Forelimb muscle (tissue), 1 donor: Measurements from ENCODE around the gene SIK3. TPM values are rescaled to one million over a fixed set of nuclear protein-coding genes. Genes with fewer than 3 reads are reported as not detected.
"Not testable (repeated sequence)": the region's sequence is repeated elsewhere in the genome, so short reads cannot be mapped to it uniquely, and the experiment has no call there.

ENCODE experiments used
- DNase-seq: peaks from one replicate; pipeline ENCODE4 v3.0.0-alpha.2; 2013; ENCODE audit warnings: low read depth
- polyA plus RNA-seq: library from polyadenylated mRNA; unstranded; fragments of 120-200 nt; gene quantifications from one replicate; pipeline ENCODE4 v1.2.1, GENCODE V29; 2013; ENCODE audit not compliant: insufficient read length

The SIK3 gene
- polyA plus RNA-seq, 1 donor, result 36.5 TPM

GRCh38 chr11:117045956-117046355, 52.3 kb downstream of the SIK3 start:
- no peak for DNase-seq

GRCh38 chr11:117045196-117045595, 53.0 kb downstream of the SIK3 start:
- no peak for DNase-seq

GRCh38 chr11:117044287-117045035, 53.8 kb downstream of the SIK3 start:
- DNase-seq, result no peak

DNA sequence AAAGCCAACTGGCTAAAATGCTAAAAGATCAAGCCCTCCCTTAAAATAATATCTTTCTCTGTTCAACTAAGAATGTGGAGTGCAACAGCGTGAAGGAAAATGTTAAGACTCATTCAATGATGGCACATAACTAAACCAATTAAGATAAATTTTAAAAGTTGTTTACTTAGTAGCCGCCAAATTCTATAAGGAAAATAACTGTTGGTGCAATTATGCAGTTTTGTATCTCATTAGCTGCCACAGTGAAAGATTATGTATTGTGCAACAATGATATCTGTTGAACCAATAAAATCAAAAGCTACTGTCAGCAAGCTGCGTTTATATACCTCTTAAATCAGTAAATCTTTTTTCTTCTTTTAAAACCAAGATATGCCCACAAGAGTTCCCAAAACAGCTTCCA, 55.5 kb downstream of the SIK3 start:
- no peak for DNase-seq

DNA sequence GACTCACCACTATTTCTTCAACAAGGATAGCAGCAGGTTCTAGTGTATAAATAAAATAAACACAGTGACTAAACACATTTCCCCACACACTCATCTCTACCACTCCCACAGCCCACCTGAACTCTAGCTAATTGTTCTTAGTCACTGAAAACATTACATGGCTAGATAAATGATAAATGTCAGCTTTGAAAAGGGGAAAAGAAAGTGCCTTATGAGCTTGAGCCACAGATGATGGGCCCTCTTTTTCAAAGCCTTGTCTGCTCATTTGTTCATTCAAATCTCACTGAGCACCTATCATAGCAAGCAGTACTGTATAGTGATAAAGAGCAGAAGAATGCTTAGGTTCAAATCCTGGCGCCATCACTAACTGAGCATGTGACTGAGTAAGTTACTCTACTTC, 58.3 kb downstream of the SIK3 start:
- no peak for DNase-seq

DNA sequence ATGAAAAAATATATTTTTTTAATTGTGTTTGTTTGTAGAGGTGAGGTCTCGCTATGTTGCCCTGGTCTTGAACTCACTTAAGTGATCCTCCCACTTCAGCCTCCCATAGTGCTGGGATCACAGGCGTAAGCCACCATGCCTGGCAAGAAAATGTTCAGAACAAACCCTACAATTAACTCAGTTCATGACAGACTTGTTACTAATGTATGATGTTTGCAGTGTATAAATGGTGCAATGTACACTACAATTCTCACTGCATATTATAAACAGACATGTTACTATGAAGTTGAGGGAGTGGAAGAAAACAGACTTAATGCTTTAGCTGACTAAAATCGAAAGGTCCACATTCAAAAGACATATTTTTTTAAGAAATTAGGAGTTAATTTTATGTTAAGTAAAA, 59.0 kb downstream of the SIK3 start:
- no peak for DNase-seq

DNA sequence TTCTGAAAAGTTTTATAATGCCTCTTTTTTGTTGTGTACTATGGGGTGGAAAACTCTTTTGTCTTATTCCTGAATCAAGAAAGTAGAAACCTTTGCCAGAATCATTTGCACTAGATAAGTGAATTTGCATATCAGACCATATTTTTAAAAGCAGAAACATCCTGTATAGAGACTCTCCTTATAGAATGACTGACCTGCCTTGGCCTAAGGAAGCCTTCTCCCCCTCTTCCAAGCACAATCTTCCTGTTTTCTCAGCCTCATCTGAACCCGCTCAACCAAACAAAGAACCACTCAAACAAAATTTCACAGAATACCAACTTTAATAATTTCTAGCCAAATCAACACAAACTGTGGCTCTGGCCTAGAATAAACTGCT, 60.3 kb downstream of the SIK3 start:
- no peak for DNase-seq

GRCh38 chr11:117037279-117037974, 60.8 kb downstream of the SIK3 start:
- DNase-seq, result no peak

DNA sequence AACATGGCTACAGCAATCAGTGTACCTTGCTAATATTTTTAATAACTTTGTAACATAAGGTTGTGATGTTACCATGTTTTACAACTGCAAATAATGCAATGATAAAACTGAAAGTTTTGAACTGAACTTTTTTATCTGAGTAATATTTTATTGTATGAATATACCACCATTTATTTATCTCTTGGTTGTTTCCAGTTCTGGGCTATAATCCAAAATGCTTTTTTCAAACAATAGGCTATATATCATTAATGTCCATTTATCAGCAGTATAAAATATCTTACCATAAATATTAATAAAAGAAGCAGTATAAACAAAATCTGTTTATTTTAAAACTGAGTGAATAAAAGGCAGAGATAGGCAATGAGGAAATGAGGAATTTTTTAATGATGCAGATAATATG, 63.3 kb downstream of the SIK3 start:
- no peak for DNase-seq

DNA sequence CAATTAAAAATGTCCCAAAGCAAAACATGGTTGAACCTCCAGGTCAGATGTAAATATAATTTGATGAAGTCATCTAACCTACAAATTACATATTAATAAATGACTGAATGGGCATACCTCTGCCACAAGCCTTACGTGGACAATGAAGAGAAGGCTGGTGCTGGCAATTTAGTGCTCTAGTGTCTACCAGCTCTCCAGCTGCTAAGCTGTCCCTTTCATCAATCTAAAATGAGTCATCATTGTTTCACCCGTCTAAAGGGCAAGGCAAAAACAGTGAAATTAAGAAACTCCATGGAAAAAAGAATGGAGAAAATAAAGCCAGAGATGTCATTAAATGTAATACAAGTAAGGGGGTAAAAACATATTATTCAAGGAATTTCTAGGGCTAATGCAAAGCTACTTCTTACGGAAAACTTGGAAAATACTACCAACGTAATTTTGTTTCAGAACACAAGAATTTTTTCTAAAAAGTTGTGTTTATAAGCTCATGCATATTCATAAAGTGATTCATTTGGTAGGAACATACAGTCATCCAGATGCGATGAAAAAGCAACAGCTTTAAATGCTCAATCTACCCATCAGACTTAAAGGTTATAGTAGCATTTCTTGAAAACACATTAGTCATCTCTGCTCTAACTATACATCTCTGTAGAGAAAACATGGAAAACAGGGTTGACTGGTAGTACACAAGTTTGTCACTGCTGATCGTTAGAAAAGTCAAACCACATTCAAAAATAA, 71.5 kb downstream of the SIK3 start:
- no peak for DNase-seq

GRCh38 chr11:117023707-117024106, 74.5 kb downstream of the SIK3 start:
- not testable (repeated sequence) for DNase-seq

GRCh38 chr11:117023178-117023577, 75.0 kb downstream of the SIK3 start:
- DNase-seq, result no peak

- DNase-seq, result no peak
Measured at GRCh38 chr11:117022526-117022925, 75.7 kb downstream of the SIK3 start.

GRCh38 chr11:117020869-117021564, 77.2 kb downstream of the SIK3 start:
- DNase-seq, result no peak

GRCh38 chr11:117020287-117020686, 77.9 kb downstream of the SIK3 start:
- DNase-seq, result no peak

GRCh38 chr11:117019871-117020270, 78.4 kb downstream of the SIK3 start:
- no peak for DNase-seq

DNA sequence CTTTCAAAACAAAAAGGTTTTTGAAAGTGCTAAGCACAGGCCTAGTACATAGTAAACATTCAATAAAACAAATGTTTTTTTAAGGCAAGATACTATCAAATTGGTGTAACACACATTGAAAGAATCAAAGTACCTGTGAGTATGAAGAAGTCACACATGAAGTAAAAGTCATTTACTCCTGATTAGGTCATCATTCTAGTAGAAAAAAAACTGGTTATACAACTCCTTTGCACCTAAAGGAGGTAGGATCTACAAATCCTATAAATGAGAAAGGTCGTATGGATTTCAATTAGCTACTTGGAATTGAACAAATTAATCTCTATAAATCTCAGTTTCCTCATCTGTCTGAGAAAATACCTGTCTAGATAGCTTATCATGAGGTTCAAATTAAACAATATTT, 80.8 kb downstream of the SIK3 start:
- DNase-seq, result no peak

DNA sequence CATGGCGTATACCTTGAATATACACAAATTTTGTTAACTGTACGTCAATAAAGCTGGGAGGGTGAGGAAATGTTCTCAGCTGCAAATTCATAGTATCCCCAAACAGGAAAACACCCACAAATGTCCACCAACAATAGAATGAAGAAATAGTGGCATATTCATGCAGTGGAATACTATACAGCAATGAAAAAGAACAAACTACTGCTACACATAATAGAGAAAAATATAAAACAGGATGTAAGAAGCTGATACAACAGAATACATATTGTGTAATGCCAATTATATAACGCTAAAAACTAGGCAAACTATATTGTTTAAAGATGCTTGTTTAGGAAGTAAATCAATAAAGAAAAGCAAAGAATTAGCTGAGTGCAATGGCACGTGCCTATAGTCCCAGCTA, 81.5 kb downstream of the SIK3 start:
- DNase-seq, result no peak

DNA sequence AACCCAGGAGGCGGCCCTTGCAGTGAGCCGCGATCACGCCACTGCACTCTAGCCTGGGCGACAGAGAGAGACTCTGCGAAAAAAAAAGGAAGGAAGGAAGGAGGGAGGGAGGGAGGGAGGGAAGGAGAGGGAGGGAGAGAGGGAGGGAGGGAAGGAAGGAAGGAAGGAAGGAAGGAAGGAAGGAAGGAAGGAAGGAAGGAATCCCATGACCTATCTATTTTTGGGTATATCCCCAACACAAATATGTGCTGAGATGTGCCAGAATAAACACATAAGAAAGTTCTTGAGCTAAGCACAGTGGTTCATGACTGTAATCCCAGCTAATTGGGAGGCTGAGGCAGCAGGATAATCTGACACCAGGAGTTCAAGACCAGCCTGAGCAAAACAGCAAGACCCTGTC, 82.0 kb downstream of the SIK3 start:
- DNase-seq, result no peak

DNA sequence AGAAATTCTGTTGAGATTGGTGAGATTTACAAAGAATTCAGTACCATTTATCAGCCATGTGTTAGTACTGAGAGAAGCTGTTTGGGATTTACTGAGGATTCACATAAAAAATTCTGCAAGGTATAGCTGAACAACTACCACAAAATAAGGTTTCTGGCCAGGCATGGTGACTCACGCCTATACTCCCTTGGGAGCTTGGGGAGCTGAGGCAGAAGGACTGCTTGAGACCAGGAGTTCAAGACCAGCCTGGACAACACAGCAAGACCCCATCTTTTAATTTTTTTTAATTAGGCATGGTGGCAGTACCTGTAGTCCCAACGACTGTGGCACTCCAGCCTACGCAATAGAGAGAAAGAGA, 86.7 kb downstream of the SIK3 start:
- DNase-seq, result no peak

GRCh38 chr11:117010808-117011540, 87.3 kb downstream of the SIK3 start:
- no peak for DNase-seq
